H1 (cell line): Measurements from ENCODE around the gene PLCB1.

Source experiments
- ASH2L ChIP-seq: fragments of 200-600, 300-600 bp; sonication (generic); IDR thresholded peaks from one replicate; pipeline ENCODE4 v1.7.1; 2017; ENCODE audit warnings: low read length
- CBX8 ChIP-seq: fragments of 300-800, 300-1000 bp; sonication (generic); IDR thresholded peaks from 2 replicates; pipeline ENCODE4 v1.7.1; 2016; ENCODE audit warnings: low read depth, low read length, borderline replicate concordance
- CEBPB ChIP-seq: IDR thresholded peaks from 2 replicates; pipeline ENCODE4 v1.6.1; 2012; ENCODE audit warnings: low read depth, low read length
- CTCF ChIP-seq, 3 experiments: IDR thresholded peaks; 1 replicate in 2 of 3; 2 replicates in 1 of 3; pipeline versions ENCODE4 v1.5.1 to v1.6.1; 2011; ENCODE audit warnings: low read length in 3 of 3, mild to moderate bottlenecking in 3 of 3, inconsistent platforms in 2 of 3, low read depth in 1 of 3, moderate library complexity in 1 of 3; ENCODE audit not compliant: insufficient read depth in 1 of 3; ENCODE audit errors: control extremely low read depth in 1 of 3
- EP300 ChIP-seq, 2 experiments: IDR thresholded peaks; 1 replicate in 1 of 2; 2 replicates in 1 of 2; pipeline ENCODE4 v1.6.1; 2011 to 2012; ENCODE audit warnings: low read depth in 2 of 2, low read length in 2 of 2, mild to moderate bottlenecking in 2 of 2, borderline replicate concordance in 1 of 2, inconsistent platforms in 1 of 2, moderate library complexity in 1 of 2
- EZH2 ChIP-seq: fragments of 200-600 bp; sonication (generic); IDR thresholded peaks from 2 replicates; pipeline ENCODE4 v1.7.1; 2012; ENCODE audit warnings: low read depth, mild to moderate bottlenecking, moderate library complexity, low read length, inconsistent platforms; ENCODE audit not compliant: severe bottlenecking
- JUND ChIP-seq: IDR thresholded peaks from 2 replicates; pipeline ENCODE4 v1.6.1; 2011; ENCODE audit warnings: mild to moderate bottlenecking, improper control_type of control experiment, low read length
- NRF1 ChIP-seq: IDR thresholded peaks from 2 replicates; pipeline ENCODE4 v1.6.1; 2011; ENCODE audit warnings: mild to moderate bottlenecking, low read depth, low read length, improper control_type of control experiment
- POLR2AphosphoS5 ChIP-seq: IDR thresholded peaks from 2 replicates; pipeline ENCODE4 v1.6.1; 2011; ENCODE audit warnings: low read depth, low read length
- RAD21 ChIP-seq, 2 experiments: IDR thresholded peaks in 1 of 2; conservative IDR thresholded peaks in 1 of 2; 2 replicates each; pipeline ENCODE4 v1.6.1; 2011; ENCODE audit warnings: low read depth in 2 of 2, low read length in 2 of 2, improper control_type of control experiment in 1 of 2, inconsistent platforms in 1 of 2, mild to moderate bottlenecking in 1 of 2, moderate library complexity in 1 of 2
- RBBP5 ChIP-seq: IDR thresholded peaks from 2 replicates; pipeline ENCODE4 v1.7.1; 2012; ENCODE audit warnings: low read depth, mild to moderate bottlenecking, inconsistent platforms, low read length, moderate library complexity, borderline replicate concordance
- SIN3A ChIP-seq, 2 experiments: IDR thresholded peaks in 1 of 2; conservative IDR thresholded peaks in 1 of 2; 2 replicates each; pipeline ENCODE4 v1.6.1; 2011 to 2012; ENCODE audit warnings: low read length in 2 of 2, improper control_type of control experiment in 1 of 2, low read depth in 1 of 2, mild to moderate bottlenecking in 1 of 2
- SIRT6 ChIP-seq: IDR thresholded peaks from one replicate; pipeline ENCODE4 v1.7.1; 2012; ENCODE audit warnings: low read length, inconsistent platforms
- SP2 ChIP-seq: IDR thresholded peaks from 2 replicates; pipeline ENCODE4 v1.6.1; 2012; ENCODE audit warnings: mild to moderate bottlenecking, low read length, inconsistent platforms

GRCh38 chr20:8865636-8866035 lies 733.6 kb downstream of the PLCB1 start:
- TF ChIP-seq NRF1 (no peak), EZH2 (no peak), CBX8 (no peak), RAD21 (IDR thresholded peaks at IDR 0.05 in 1 of 2, conservative IDR thresholded peaks at IDR 0.05 in 1 of 2; ENCODE audit: low read depth in 2 of 2, low read length in 2 of 2) (no peak), SP2 (no peak), CEBPB (no peak), SIN3A (conservative IDR thresholded peaks at IDR 0.05 in 1 of 2, IDR thresholded peaks at IDR 0.05 in 1 of 2; ENCODE audit: low read depth in 1 of 2, low read length in 2 of 2) (no peak), CTCF (IDR thresholded peaks at IDR 0.05; ENCODE audit: control extremely low read depth in 1 of 3, insufficient read depth in 1 of 3, low read depth in 1 of 3, low read length in 3 of 3) (no peak), EP300 (IDR thresholded peaks at IDR 0.05; ENCODE audit: borderline replicate concordance in 1 of 2, low read depth in 2 of 2, low read length in 2 of 2) (no peak), RBBP5 (no peak), JUND (no peak), SIRT6 (no peak), ASH2L (no peak), POLR2AphosphoS5 (no peak)
